Activated CD4-positive, alpha-beta T cell treated with anti-CD3 and anti-CD28 coated beads, Interleukin-2, Interleukin-4, amounts not matched to agents 100 ng/mL and 50 ng/mL, durations not matched to agents 16 hours and 8 hours (primary cell): ENCODE results near the gene MAPT.
"Not testable (repeated sequence)": the region's sequence is repeated elsewhere in the genome, so short reads cannot be mapped to it uniquely, and the experiment has no call there.

Source experiments
- DNase-seq: peaks from one replicate; pipeline ENCODE4 v3.0.0-alpha.2; 2020; ENCODE audit warnings: low spot score

MAPT gene

GRCh38 chr17:45993962-45994627, 99.7 kb downstream of the MAPT start:
- no peak for DNase-seq

DNA sequence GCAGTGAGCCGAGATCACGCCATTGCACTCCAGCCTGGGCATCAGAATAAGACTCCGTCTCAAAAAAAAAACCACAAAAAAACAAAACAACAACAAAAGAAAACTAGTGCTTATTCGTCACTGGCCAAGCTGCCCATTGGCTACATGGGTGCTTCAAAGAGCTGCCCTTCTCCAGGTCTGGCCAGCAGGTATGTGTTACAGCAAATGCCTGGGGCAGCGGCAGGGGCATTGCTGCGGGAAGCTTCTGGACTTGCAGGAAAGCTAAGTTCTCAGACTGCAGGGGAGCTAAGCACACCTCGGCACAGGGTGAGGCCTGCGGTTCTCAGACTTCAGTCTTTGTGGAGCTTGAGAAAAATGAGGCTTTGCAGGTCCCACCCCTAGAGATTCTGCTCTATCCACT, 100.6 kb downstream of the MAPT start:
- no peak for DNase-seq

DNA sequence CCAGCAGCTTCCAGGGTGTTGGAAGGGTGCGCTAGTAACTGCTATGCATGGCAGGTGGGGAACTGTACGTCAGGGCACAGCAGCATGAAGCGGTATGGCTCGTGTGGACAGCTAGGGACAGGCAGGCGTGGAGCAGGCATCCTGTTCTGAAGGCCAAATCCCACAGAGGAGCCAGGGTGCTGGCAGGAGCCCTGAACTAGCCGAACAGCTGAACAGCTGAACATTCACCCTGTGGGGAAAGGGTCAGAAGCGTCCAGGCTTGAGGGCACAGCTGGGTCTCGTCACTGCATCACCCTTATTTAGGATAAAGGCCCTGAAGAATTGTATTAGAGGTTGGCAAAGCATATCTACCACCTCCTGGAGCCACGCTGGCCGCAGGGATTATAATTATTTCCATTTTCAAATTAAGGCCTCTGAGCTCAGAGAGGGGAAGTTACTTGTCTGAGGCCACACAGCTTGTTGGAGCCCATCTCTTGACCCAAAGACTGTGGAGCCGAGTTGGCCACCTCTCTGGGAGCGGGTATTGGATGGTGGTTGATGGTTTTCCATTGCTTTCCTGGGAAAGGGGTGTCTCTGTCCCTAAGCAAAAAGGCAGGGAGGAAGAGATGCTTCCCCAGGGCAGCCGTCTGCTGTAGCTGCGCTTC, 101.4 kb downstream of the MAPT start:
- no peak for DNase-seq

- DNase-seq, result no peak
These were observed 102.1 kb downstream of the MAPT start for GRCh38 chr17:45996282-45996937.

DNA sequence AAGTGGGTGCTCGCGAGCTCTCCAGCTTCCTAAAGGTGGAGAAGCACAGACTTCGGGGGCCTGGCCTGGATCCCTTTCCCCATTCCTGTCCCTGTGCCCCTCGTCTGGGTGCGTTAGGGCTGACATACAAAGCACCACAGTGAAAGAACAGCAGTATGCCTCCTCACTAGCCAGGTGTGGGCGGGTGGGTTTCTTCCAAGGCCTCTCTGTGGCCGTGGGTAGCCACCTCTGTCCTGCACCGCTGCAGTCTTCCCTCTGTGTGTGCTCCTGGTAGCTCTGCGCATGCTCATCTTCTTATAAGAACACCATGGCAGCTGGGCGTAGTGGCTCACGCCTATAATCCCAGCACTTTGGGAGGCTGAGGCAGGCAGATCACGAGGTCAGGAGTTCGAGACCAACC, 102.8 kb downstream of the MAPT start:
- DNase-seq, result no peak

GRCh38 chr17:45997624-45998023, 103.3 kb downstream of the MAPT start:
- no peak for DNase-seq

- no peak for DNase-seq
These were observed 104.9 kb downstream of the MAPT start, which contains the start of gene STH for GRCh38 chr17:45998987-45999899. Gene STH (plus strand): TSS chr17:45999250. CDS start chr17:45999280, 30 bp downstream.

GRCh38 chr17:45999900-46000290, 105.5 kb downstream of the MAPT start:
- DNase-seq, result no peak

DNA sequence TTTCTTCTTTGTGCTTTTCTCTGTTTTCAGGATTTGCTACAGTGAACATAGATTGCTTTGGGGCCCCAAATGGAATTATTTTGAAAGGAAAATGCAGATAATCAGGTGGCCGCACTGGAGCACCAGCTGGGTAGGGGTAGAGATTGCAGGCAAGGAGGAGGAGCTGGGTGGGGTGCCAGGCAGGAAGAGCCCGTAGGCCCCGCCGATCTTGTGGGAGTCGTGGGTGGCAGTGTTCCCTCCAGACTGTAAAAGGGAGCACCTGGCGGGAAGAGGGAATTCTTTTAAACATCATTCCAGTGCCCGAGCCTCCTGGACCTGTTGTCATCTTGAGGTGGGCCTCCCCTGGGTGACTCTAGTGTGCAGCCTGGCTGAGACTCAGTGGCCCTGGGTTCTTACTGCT, 105.9 kb downstream of the MAPT start:
- no peak for DNase-seq

- DNase-seq, result no peak
These were observed 106.4 kb downstream of the MAPT start for GRCh38 chr17:46000757-46001156.

DNA sequence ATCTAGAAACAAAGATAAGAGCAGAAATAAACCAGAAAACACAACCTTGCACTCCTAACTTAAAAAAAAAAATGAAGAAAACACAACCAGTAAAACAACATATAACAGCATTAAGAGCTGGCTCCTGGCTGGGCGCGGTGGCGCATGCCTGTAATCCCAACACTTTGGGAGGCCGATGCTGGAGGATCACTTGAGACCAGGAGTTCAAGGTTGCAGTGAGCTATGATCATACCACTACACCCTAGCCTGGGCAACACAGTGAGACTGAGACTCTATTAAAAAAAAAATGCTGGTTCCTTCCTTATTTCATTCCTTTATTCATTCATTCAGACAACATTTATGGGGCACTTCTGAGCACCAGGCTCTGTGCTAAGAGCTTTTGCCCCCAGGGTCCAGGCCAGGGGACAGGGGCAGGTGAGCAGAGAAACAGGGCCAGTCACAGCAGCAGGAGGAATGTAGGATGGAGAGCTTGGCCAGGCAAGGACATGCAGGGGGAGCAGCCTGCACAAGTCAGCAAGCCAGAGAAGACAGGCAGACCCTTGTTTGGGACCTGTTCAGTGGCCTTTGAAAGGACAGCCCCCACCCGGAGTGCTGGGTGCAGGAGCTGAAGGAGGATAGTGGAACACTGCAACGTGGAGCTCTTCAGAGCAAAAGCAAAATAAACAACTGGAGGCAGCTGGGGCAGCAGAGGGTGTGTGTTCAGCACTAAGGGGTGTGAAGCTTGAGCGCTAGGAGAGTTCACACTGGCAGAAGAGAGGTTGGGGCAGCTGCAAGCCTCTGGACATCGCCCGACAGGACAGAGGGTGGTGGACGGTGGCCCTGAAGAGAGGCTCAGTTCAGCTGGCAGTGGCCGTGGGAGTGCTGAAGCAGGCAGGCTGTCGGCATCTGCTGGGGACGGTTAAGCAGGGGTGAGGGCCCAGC, 107.3 kb downstream of the MAPT start:
- DNase-seq, result no peak

DNA sequence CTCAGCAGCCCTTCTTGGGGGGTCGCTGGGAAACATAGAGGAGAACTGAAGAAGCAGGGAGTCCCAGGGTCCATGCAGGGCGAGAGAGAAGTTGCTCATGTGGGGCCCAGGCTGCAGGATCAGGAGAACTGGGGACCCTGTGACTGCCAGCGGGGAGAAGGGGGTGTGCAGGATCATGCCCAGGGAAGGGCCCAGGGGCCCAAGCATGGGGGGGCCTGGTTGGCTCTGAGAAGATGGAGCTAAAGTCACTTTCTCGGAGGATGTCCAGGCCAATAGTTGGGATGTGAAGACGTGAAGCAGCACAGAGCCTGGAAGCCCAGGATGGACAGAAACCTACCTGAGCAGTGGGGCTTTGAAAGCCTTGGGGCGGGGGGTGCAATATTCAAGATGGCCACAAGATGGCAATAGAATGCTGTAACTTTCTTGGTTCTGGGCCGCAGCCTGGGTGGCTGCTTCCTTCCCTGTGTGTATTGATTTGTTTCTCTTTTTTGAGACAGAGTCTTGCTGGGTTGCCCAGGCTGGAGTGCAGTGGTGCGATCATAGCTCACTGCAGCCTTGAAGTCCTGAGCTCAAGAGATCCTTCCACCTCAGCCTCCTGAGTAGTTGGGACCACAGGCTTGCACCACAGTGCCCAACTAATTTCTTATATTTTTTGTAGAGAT, 108.1 kb downstream of the MAPT start:
- DNase-seq, result peak; percentile 69

DNA sequence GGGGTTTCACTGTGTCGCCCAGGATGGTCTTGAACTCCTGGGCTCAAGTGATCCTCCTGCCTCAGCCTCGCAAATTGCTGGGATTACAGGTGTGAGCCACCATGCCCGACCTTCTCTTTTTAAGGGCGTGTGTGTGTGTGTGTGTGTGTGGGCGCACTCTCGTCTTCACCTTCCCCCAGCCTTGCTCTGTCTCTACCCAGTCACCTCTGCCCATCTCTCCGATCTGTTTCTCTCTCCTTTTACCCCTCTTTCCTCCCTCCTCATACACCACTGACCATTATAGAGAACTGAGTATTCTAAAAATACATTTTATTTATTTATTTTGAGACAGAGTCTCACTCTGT, 108.6 kb downstream of the MAPT start:
- no peak for DNase-seq

DNA sequence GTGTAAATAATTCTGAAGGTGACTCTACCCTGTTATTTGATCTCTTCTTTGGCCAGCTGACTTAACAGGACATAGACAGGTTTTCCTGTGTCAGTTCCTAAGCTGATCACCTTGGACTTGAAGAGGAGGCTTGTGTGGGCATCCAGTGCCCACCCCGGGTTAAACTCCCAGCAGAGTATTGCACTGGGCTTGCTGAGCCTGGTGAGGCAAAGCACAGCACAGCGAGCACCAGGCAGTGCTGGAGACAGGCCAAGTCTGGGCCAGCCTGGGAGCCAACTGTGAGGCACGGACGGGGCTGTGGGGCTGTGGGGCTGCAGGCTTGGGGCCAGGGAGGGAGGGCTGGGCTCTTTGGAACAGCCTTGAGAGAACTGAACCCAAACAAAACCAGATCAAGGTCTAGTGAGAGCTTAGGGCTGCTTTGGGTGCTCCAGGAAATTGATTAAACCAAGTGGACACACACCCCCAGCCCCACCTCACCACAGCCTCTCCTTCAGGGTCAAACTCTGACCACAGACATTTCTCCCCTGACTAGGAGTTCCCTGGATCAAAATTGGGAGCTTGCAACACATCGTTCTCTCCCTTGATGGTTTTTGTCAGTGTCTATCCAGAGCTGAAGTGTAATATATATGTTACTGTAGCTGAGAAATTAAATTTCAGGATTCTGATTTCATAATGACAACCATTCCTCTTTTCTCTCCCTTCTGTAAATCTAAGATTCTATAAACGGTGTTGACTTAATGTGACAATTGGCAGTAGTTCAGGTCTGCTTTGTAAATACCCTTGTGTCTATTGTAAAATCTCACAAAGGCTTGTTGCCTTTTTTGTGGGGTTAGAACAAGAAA, 109.8 kb downstream of the MAPT start:
- DNase-seq, result no peak

GRCh38 chr17:46006082-46006481, 111.7 kb downstream of the MAPT start:
- DNase-seq, result not testable (repeated sequence)

DNA sequence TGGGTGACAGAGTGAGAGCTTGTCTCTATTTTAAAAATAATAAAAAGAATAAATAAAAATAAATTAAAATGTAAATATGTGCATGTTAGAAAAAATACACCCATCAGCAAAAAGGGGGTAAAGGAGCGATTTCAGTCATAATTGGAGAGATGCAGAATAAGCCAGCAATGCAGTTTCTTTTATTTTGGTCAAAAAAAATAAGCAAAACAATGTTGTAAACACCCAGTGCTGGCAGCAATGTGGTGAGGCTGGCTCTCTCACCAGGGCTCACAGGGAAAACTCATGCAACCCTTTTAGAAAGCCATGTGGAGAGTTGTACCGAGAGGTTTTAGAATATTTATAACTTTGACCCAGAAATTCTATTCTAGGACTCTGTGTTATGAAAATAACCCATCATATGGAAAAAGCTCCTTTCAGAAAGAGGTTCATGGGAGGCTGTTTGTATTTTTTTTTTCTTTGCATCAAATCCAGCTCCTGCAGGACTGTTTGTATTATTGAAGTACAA, 113.2 kb downstream of the MAPT start:
- DNase-seq, result no peak

DNA sequence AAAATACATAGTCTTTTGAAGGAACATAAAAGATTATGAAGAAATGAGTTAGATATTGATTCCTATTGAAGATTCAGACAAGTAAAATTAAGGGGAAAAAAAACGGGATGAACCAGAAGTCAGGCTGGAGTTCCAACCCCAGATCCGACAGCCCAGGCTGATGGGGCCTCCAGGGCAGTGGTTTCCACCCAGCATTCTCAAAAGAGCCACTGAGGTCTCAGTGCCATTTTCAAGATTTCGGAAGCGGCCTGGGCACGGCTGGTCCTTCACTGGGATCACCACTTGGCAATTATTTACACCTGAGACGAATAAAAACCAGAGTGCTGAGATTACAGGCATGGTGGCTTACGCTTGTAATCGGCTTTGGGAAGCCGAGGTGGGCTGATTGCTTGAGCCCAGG, 114.2 kb downstream of the MAPT start:
- no peak for DNase-seq

DNA sequence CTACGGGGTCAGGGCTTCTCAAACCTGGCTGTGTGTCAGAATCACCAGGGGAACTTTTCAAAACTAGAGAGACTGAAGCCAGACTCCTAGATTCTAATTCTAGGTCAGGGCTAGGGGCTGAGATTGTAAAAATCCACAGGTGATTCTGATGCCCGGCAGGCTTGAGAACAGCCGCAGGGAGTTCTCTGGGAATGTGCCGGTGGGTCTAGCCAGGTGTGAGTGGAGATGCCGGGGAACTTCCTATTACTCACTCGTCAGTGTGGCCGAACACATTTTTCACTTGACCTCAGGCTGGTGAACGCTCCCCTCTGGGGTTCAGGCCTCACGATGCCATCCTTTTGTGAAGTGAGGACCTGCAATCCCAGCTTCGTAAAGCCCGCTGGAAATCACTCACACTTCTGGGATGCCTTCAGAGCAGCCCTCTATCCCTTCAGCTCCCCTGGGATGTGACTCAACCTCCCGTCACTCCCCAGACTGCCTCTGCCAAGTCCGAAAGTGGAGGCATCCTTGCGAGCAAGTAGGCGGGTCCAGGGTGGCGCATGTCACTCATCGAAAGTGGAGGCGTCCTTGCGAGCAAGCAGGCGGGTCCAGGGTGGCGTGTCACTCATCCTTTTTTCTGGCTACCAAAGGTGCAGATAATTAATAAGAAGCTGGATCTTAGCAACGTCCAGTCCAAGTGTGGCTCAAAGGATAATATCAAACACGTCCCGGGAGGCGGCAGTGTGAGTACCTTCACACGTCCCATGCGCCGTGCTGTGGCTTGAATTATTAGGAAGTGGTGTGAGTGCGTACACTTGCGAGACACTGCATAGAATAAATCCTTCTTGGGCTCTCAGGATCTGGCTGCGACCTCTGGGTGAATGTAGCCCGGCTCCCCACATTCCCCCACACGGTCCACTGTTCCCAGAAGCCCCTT, 115.6 kb downstream of the MAPT start:
- DNase-seq, result no peak
